ENCODE data around the gene TMEM132C. TPM values are rescaled to one million over a fixed set of nuclear protein-coding genes. Genes with fewer than 3 reads are reported as not detected.
A peak's percentile ranks its signal among the peaks of the same experiment; 100 is the strongest.

TMEM132C gene
- total RNA-seq, 2 experiments from 2014 or later, result not detected

DNA sequence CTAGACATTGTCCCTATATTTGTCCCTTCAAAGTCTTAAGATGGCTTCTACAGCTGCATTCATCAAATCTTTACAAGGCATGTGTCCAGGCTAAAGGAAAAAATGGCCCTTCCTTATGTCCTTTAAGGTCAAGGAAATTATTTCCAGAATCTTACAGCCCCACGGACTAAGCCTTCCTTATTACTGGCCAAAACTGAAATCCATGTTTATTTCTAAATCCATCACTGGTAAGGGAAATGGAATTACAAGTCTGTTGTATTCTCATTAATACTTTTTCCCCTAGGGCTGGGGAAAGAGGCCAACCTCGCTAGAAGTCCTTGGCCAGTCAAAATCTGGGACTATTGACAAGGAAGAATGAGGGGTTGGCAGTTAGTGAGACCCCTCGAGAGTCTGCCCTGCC lies 252.5 kb downstream of the TMEM132C start:
- no peak for TF ChIP-seq CTCF (IDR thresholded peaks at IDR 0.05)
- Mint-ChIP-seq H3K36me3 (ENCODE audit: low read depth) (no peaks in the 10 kb centered on the region), H3K27me3 (no peaks in the 10 kb centered on the region), H3K27ac (no peak overlapping the region), H3K4me3 (no peak overlapping the region), H3K9me3 (no peaks in the 10 kb centered on the region), H3K4me1 (ENCODE audit: low read depth) (no peaks in the 10 kb centered on the region)
- no peak for DNase-seq
- POLR2A ChIA-PET, result no interaction called here
- no peak for ATAC-seq
- CTCF ChIA-PET, result no interaction called here
- intact Hi-C loops (cut with micrococcal nuclease), result no loop called here

- Mint-ChIP-seq H3K4me3 (no peak overlapping the region), H3K4me1 (ENCODE audit: low read depth) (no peaks in the 10 kb centered on the region), H3K36me3 (ENCODE audit: low read depth) (no peaks in the 10 kb centered on the region), H3K9me3 (no peaks in the 10 kb centered on the region), H3K27me3 (no peaks in the 10 kb centered on the region), H3K27ac (no peak overlapping the region)
- no peak for TF ChIP-seq CTCF (IDR thresholded peaks at IDR 0.05)
- ATAC-seq (no peak), DNase-seq (no peak)
- POLR2A ChIA-PET, result no interaction called here
- CTCF ChIA-PET, result no interaction called here
- intact Hi-C loops (cut with micrococcal nuclease), result no loop called here
Measured at GRCh38 chr12:128521981-128522380, 255.0 kb downstream of the TMEM132C start.

DNA sequence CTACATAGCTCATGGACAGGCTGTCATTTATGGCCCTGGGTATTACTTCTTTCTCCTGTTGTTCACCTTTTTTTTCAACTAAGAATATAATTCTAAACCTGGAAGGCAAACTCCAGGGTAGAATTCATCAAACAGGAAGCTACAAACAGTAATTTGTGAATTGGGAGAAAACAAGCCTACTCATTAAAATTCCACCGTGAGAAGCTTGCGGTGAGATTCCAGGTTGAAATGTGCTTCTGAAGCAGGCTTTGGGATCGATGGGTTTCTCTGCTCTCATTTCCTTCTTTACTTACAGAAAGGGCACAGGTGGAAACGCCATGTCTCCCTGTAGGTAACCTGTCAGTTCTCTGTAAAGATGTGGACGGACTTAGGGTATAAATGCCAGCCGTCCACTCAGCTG lies 257.5 kb downstream of the TMEM132C start:
- no peak for TF ChIP-seq CTCF (IDR thresholded peaks at IDR 0.05)
- H3K4me1 Mint-ChIP-seq (ENCODE audit: low read depth), result no peaks in the 10 kb centered on the region
- no peaks in the 10 kb centered on the region for H3K9me3 Mint-ChIP-seq
- no peaks in the 10 kb centered on the region for H3K27me3 Mint-ChIP-seq
- H3K4me3 Mint-ChIP-seq, result no peak overlapping the region
- ATAC-seq, result no peak
- intact Hi-C loops (cut with micrococcal nuclease), result no loop called here
- DNase-seq, result no peak
- no peak overlapping the region for H3K27ac Mint-ChIP-seq
- ChIA-PET CTCF (no interaction called here), POLR2A (no interaction called here)
- no peaks in the 10 kb centered on the region for H3K36me3 Mint-ChIP-seq (ENCODE audit: low read depth)

- no peak for TF ChIP-seq CTCF (IDR thresholded peaks at IDR 0.05)
Measured at GRCh38 chr12:128531170-128531569, 264.2 kb downstream of the TMEM132C start.

DNA sequence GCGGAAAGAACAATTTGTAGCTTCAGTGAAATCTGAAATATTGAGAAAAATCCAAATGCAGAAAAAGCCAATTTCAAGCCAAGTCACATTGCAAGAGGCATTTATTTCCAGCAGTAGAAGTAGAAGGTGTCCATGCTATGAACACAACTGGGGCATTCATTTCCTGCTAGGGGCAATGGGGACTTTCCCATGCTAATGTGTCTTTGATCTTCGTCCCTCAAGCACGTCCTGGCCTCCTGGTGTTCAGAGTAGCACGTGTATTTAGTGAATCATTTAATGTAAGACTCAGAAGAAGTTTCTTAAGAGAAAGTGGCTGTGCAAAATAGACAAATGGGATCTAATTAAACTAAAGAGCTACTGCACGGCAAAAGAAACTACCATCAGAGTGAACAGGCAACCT lies 267.9 kb downstream of the TMEM132C start:
- intact Hi-C loops (cut with micrococcal nuclease), result no loop called here
- DNase-seq (peak; percentile 35), ATAC-seq (peak; percentile 73)
- Mint-ChIP-seq H3K27me3 (no peaks in the 10 kb centered on the region), H3K4me3 (no peak overlapping the region), H3K36me3 (ENCODE audit: low read depth) (no peaks in the 10 kb centered on the region), H3K4me1 (ENCODE audit: low read depth) (peaks cover 9% of the 10 kb centered on the region), H3K27ac (no peak overlapping the region), H3K9me3 (peaks cover 2% of the 10 kb centered on the region)
- CTCF ChIA-PET, result no interaction called here
- POLR2A ChIA-PET, result no interaction called here
- TF ChIP-seq CTCF (IDR thresholded peaks at IDR 0.05), result no peak

More at GRCh38 chr12:128531170-128531569, 264.2 kb downstream of the TMEM132C start:
- H3K36me3 Mint-ChIP-seq (ENCODE audit: low read depth), result no peaks in the 10 kb centered on the region
- H3K4me1 Mint-ChIP-seq (ENCODE audit: low read depth), result peaks cover 9% of the 10 kb centered on the region
- ATAC-seq (no peak), DNase-seq (no peak)
- no peak overlapping the region for H3K4me3 Mint-ChIP-seq
- intact Hi-C loops (cut with micrococcal nuclease), result no loop called here
- ChIA-PET CTCF (no interaction called here), POLR2A (no interaction called here)
- no peaks in the 10 kb centered on the region for H3K27me3 Mint-ChIP-seq
- peaks cover 2% of the 10 kb centered on the region for H3K9me3 Mint-ChIP-seq
- H3K27ac Mint-ChIP-seq, result no peak overlapping the region

All from activated CD8-positive, alpha-beta T cell treated with anti-CD3 and anti-CD28 coated beads for 36 hours (primary cell).